Ectodermal cell (in vitro differentiated cells): ENCODE data around the gene ATP5F1E.
"Not testable (repeated sequence)": the region's sequence is repeated elsewhere in the genome, so short reads cannot be mapped to it uniquely, and the experiment has no call there.

Experiments used
- H3K27ac ChIP-seq: 2 replicates; pipeline ENCODE4 v1.7.0; 2013; ENCODE audit warnings: mild to moderate bottlenecking, low read depth, low read length; ENCODE audit not compliant: insufficient read depth, poor library complexity, severe bottlenecking
- H3K27me3 ChIP-seq: 2 replicates; pipeline ENCODE4 v1.7.0; 2013; ENCODE audit warnings: mild to moderate bottlenecking, low read length; ENCODE audit not compliant: insufficient read depth, control insufficient read depth, poor library complexity, severe bottlenecking
- H3K36me3 ChIP-seq: one replicate; pipeline ENCODE4 v1.7.0; 2013; ENCODE audit warnings: low read length; ENCODE audit not compliant: control insufficient read depth, insufficient read depth
- H3K4me1 ChIP-seq: one replicate; pipeline ENCODE4 v1.7.0; 2013; ENCODE audit warnings: low read length; ENCODE audit not compliant: control insufficient read depth, insufficient read depth
- H3K4me3 ChIP-seq: 2 replicates; pipeline ENCODE4 v1.7.0; 2013; ENCODE audit warnings: low read depth, low read length, control low read depth; ENCODE audit not compliant: insufficient read depth
- H3K9me3 ChIP-seq: 2 replicates; pipeline ENCODE4 v1.7.0; 2013; ENCODE audit warnings: mild to moderate bottlenecking, low read length, moderate library complexity; ENCODE audit not compliant: control insufficient read depth
- WGBS, 2 experiments: methylation state at CpG; one replicate each; pipeline ENCODE4 v1.1.7; 2013; ENCODE audit warnings: missing lambda C conversion rate in 2 of 2; 5-methylcytosine and 5-hydroxymethylcytosine counted together

Gene ATP5F1E

GRCh38 chr20:58991715-58992114 is 40.4 kb downstream of the ATP5F1E start:
- Histone ChIP-seq H3K27me3 (no peaks in the 10 kb centered on the region), H3K4me1 (no peaks in the 10 kb centered on the region), H3K36me3 (peaks cover 75% of the 10 kb centered on the region), H3K9me3 (no peaks in the 10 kb centered on the region), H3K27ac (no peak overlapping the region), H3K4me3 (no peak overlapping the region)
- 96% methylated on average over 9 of the region's 9 CpGs for WGBS, 2 experiments

GRCh38 chr20:58990651-58991445 is 41.3 kb downstream of the ATP5F1E start:
- H3K36me3 ChIP-seq: peaks cover 73% of the 10 kb centered on the region
- no peaks in the 10 kb centered on the region for H3K4me1 ChIP-seq
- no peaks in the 10 kb centered on the region for H3K27me3 ChIP-seq
- WGBS, 2 experiments: 96% methylated on average over 11 to 14 of the region's 14 CpGs
- H3K27ac ChIP-seq: no peak overlapping the region
- H3K9me3 ChIP-seq: no peaks in the 10 kb centered on the region
- H3K4me3 ChIP-seq: no peak overlapping the region

GRCh38 chr20:58989196-58989595 is 42.9 kb downstream of the ATP5F1E start:
- Histone ChIP-seq H3K36me3 (peaks cover 68% of the 10 kb centered on the region), H3K9me3 (no peaks in the 10 kb centered on the region), H3K4me3 (no peak overlapping the region), H3K4me1 (no peaks in the 10 kb centered on the region), H3K27me3 (no peaks in the 10 kb centered on the region), H3K27ac (no peak overlapping the region)
- 95 to 96% methylated on average over 10 of the region's 10 CpGs for WGBS, 2 experiments

GRCh38 chr20:58988565-58988882 is 43.6 kb downstream of the ATP5F1E start:
- H3K4me3 ChIP-seq: no peak overlapping the region
- no peaks in the 10 kb centered on the region for H3K4me1 ChIP-seq
- H3K9me3 ChIP-seq: no peaks in the 10 kb centered on the region
- no peak overlapping the region for H3K27ac ChIP-seq
- 96% methylated on average over 6 of the region's 6 CpGs for WGBS, 2 experiments
- H3K36me3 ChIP-seq: peaks cover 62% of the 10 kb centered on the region
- no peaks in the 10 kb centered on the region for H3K27me3 ChIP-seq

GRCh38 chr20:58987790-58988564 is 44.2 kb downstream of the ATP5F1E start:
- Histone ChIP-seq H3K36me3 (peaks cover 56% of the 10 kb centered on the region), H3K27me3 (no peaks in the 10 kb centered on the region), H3K4me1 (no peaks in the 10 kb centered on the region), H3K9me3 (no peaks in the 10 kb centered on the region), H3K27ac (no peak overlapping the region), H3K4me3 (no peak overlapping the region)
- WGBS, 2 experiments: 95% methylated on average over 9 of the region's 9 CpGs

GRCh38 chr20:58986968-58987517 is 45.1 kb downstream of the ATP5F1E start:
- peaks cover 48% of the 10 kb centered on the region for H3K36me3 ChIP-seq
- no peaks in the 10 kb centered on the region for H3K9me3 ChIP-seq
- H3K4me3 ChIP-seq: no peak overlapping the region
- no peaks in the 10 kb centered on the region for H3K27me3 ChIP-seq
- no peaks in the 10 kb centered on the region for H3K4me1 ChIP-seq
- no peak overlapping the region for H3K27ac ChIP-seq
- 94 to 96% methylated on average over 8 of the region's 8 CpGs for WGBS, 2 experiments

- Histone ChIP-seq H3K27me3 (no peaks in the 10 kb centered on the region), H3K36me3 (peaks cover 42% of the 10 kb centered on the region), H3K4me3 (no peak overlapping the region), H3K4me1 (no peaks in the 10 kb centered on the region), H3K27ac (no peak overlapping the region), H3K9me3 (no peaks in the 10 kb centered on the region)
- 93 to 95% methylated on average over 9 of the region's 9 CpGs for WGBS, 2 experiments
Measured at GRCh38 chr20:58986286-58986967, 45.7 kb downstream of the ATP5F1E start.

GRCh38 chr20:58985656-58986055 is 46.5 kb downstream of the ATP5F1E start:
- peaks cover 35% of the 10 kb centered on the region for H3K36me3 ChIP-seq
- no peak overlapping the region for H3K27ac ChIP-seq
- H3K4me1 ChIP-seq: no peaks in the 10 kb centered on the region
- no peaks in the 10 kb centered on the region for H3K9me3 ChIP-seq
- no peak overlapping the region for H3K4me3 ChIP-seq
- no peaks in the 10 kb centered on the region for H3K27me3 ChIP-seq
- WGBS, 2 experiments: 96 to 98% methylated on average over 5 of the region's 5 CpGs

GRCh38 chr20:58984691-58985090 is 47.4 kb downstream of the ATP5F1E start:
- Histone ChIP-seq H3K4me3 (no peak overlapping the region), H3K9me3 (no peaks in the 10 kb centered on the region), H3K27ac (no peak overlapping the region), H3K27me3 (no peaks in the 10 kb centered on the region), H3K36me3 (peaks cover 28% of the 10 kb centered on the region), H3K4me1 (no peaks in the 10 kb centered on the region)
- 90 to 94% methylated on average over 6 of the region's 6 CpGs for WGBS, 2 experiments

GRCh38 chr20:58983115-58983468 is 49.0 kb downstream of the ATP5F1E start:
- not testable (repeated sequence) for H3K27me3 ChIP-seq, H3K9me3 ChIP-seq, H3K27ac ChIP-seq, H3K4me1 ChIP-seq, H3K4me3 ChIP-seq
- H3K36me3 ChIP-seq: peaks cover 12% of the 10 kb centered on the region
- 91% methylated on average over 11 of the region's 12 CpGs for WGBS, 2 experiments
